ENCODE measurements around the gene CBX6. TPM values are rescaled to one million over a fixed set of nuclear protein-coding genes. Genes with fewer than 3 reads are reported as not detected.

Gene CBX6
- total RNA-seq, 1 experiment from 2014 or later: 90.0 TPM

DNA sequence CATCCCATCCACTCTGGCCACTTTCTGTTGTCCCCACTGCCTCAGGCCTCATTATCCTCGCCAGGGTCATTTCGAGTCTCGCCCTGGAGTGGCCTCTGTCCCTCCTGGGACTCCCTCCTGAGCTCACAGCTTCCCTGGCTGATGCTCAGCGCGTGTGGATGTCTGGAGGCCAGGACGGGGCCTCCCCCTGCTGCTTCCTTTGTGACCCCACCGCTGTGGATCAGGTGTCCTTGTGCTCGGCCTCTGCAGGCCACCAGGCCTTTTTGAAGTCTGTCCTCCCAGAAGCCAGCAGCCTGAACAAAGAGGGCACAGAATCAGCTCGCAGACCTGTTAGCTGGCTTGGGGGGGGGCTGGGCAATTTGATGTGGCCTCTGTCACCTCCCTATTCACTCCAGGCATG, 13.5 kb downstream of the CBX6 start:
- POLR2A ChIA-PET: no interaction called here

More for the DNA sequence above, 13.5 kb downstream of the CBX6 start:
- Histone ChIP-seq H3K4me3 (replicated peaks in 1 of 2; ENCODE audit: low read depth in 1 of 2, low read length in 2 of 2) (no peak overlapping the region), H3K4me2 (ENCODE audit: low read length) (no peak overlapping the region), H3K79me2 (ENCODE audit: insufficient read depth, low read length) (no peaks in the 10 kb centered on the region), H3K4me1 (ENCODE audit: control insufficient read depth in 1 of 2, insufficient read depth in 2 of 2, low read length in 2 of 2) (peaks cover 3 to 7% of the 10 kb centered on the region in 2 experiments; a peak in 2 of 4 replicates), H3K27me3 (ENCODE audit: insufficient read depth, low read length) (no peaks in the 10 kb centered on the region), H3K9me2 (ENCODE audit: insufficient read depth) (no peaks in the 10 kb centered on the region), H3K36me3 (ENCODE audit: control insufficient read depth in 1 of 2, insufficient read depth in 2 of 2, low read length in 2 of 2) (no peaks in the 10 kb centered on the region), H3K27ac (ENCODE audit: low read depth, low read length) (no peak overlapping the region), H3K9me3 (ENCODE audit: control insufficient read depth in 1 of 2, insufficient read depth in 1 of 2, low read depth in 1 of 2, low read length in 2 of 2) (no peaks in the 10 kb centered on the region), H2AFZ (ENCODE audit: low read depth, low read length, poor library complexity, severe bottlenecking) (no peak overlapping the region), H4K20me1 (ENCODE audit: insufficient read depth) (no peaks in the 10 kb centered on the region), H3K9ac (ENCODE audit: low read length) (no peak overlapping the region)
- DNase-seq (ENCODE audit: low read depth, low spot score): no peak
- ChIA-PET CTCF (interaction anchor here (1.2 kb wide), 1 partner anchor 11 kb away, joined by 5 read pairs; no protein-coding TSS in a partner anchor), RAD21 (ENCODE audit: low non-redundant PET in 1 of 2, low total read pairs in 2 of 2, uncharacterized antibody in 2 of 2, unreplicated experiment in 2 of 2) (no interaction called here)
- intact Hi-C loops (cut with micrococcal nuclease): no loop called here
- BruUV-seq (replicated peaks): no TSS peak
- TF ChIP-seq YY1 (IDR thresholded peaks at IDR 0.05; ENCODE audit: extremely low read depth, insufficient replicate concordance, low read depth, low read length) (no peak), POLR2A (IDR thresholded peaks at IDR 0.05; ENCODE audit: borderline replicate concordance, extremely low read depth, insufficient read depth, insufficient read length) (no peak), CEBPB (IDR thresholded peaks at IDR 0.05; ENCODE audit: low read depth) (no peak), ELF1 (IDR thresholded peaks at IDR 0.05; ENCODE audit: borderline replicate concordance, low read depth) (no peak), ZNF274 (IDR thresholded peaks at IDR 0.05; ENCODE audit: low read depth, low read length) (no peak), RAD21 (IDR thresholded peaks at IDR 0.05; ENCODE audit: low read depth) (no peak), CBX3 (IDR thresholded peaks at IDR 0.05; ENCODE audit: low read depth) (no peak), SRF (IDR thresholded peaks at IDR 0.05; ENCODE audit: low read depth) (no peak), SP1 (IDR thresholded peaks at IDR 0.05; ENCODE audit: low read depth) (no peak), EZH2phosphoT487 (IDR thresholded peaks at IDR 0.05; ENCODE audit: borderline replicate concordance) (no peak), POLR2AphosphoS5 (IDR thresholded peaks at IDR 0.05; ENCODE audit: low read depth, low read length) (no peak), TCF7L2 (IDR thresholded peaks at IDR 0.05; ENCODE audit: borderline replicate concordance, extremely low read depth, insufficient read depth, insufficient read length) (no peak), FOSL1 (IDR thresholded peaks at IDR 0.05; ENCODE audit: low read depth) (no peak), EZH2 (IDR thresholded peaks at IDR 0.05) (no peak), ZFX (IDR thresholded peaks at IDR 0.05) (no peak)
- TF ChIP-seq, protein P1, sequence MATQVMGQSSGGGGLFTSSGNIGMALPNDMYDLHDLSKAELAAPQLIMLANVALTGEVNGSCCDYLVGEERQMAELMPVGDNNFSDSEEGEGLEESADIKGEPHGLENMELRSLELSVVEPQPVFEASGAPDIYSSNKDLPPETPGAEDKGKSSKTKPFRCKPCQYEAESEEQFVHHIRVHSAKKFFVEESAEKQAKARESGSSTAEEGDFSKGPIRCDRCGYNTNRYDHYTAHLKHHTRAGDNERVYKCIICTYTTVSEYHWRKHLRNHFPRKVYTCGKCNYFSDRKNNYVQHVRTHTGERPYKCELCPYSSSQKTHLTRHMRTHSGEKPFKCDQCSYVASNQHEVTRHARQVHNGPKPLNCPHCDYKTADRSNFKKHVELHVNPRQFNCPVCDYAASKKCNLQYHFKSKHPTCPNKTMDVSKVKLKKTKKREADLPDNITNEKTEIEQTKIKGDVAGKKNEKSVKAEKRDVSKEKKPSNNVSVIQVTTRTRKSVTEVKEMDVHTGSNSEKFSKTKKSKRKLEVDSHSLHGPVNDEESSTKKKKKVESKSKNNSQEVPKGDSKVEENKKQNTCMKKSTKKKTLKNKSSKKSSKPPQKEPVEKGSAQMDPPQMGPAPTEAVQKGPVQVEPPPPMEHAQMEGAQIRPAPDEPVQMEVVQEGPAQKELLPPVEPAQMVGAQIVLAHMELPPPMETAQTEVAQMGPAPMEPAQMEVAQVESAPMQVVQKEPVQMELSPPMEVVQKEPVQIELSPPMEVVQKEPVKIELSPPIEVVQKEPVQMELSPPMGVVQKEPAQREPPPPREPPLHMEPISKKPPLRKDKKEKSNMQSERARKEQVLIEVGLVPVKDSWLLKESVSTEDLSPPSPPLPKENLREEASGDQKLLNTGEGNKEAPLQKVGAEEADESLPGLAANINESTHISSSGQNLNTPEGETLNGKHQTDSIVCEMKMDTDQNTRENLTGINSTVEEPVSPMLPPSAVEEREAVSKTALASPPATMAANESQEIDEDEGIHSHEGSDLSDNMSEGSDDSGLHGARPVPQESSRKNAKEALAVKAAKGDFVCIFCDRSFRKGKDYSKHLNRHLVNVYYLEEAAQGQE (IDR thresholded peaks at IDR 0.05; ENCODE audit: low read depth): no peak
- TF ChIP-seq, protein P2, sequence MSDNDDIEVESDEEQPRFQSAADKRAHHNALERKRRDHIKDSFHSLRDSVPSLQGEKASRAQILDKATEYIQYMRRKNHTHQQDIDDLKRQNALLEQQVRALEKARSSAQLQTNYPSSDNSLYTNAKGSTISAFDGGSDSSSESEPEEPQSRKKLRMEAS (IDR thresholded peaks at IDR 0.05): no peak
- TF ChIP-seq, protein P3, sequence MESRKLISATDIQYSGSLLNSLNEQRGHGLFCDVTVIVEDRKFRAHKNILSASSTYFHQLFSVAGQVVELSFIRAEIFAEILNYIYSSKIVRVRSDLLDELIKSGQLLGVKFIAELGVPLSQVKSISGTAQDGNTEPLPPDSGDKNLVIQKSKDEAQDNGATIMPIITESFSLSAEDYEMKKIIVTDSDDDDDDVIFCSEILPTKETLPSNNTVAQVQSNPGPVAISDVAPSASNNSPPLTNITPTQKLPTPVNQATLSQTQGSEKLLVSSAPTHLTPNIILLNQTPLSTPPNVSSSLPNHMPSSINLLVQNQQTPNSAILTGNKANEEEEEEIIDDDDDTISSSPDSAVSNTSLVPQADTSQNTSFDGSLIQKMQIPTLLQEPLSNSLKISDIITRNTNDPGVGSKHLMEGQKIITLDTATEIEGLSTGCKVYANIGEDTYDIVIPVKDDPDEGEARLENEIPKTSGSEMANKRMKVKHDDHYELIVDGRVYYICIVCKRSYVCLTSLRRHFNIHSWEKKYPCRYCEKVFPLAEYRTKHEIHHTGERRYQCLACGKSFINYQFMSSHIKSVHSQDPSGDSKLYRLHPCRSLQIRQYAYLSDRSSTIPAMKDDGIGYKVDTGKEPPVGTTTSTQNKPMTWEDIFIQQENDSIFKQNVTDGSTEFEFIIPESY (IDR thresholded peaks at IDR 0.05; ENCODE audit: extremely low read depth, insufficient replicate concordance, low read length): no peak
- TF ChIP-seq, protein P4, sequence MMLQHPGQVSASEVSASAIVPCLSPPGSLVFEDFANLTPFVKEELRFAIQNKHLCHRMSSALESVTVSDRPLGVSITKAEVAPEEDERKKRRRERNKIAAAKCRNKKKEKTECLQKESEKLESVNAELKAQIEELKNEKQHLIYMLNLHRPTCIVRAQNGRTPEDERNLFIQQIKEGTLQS (IDR thresholded peaks at IDR 0.05): no peak
- TF ChIP-seq, protein P5, sequence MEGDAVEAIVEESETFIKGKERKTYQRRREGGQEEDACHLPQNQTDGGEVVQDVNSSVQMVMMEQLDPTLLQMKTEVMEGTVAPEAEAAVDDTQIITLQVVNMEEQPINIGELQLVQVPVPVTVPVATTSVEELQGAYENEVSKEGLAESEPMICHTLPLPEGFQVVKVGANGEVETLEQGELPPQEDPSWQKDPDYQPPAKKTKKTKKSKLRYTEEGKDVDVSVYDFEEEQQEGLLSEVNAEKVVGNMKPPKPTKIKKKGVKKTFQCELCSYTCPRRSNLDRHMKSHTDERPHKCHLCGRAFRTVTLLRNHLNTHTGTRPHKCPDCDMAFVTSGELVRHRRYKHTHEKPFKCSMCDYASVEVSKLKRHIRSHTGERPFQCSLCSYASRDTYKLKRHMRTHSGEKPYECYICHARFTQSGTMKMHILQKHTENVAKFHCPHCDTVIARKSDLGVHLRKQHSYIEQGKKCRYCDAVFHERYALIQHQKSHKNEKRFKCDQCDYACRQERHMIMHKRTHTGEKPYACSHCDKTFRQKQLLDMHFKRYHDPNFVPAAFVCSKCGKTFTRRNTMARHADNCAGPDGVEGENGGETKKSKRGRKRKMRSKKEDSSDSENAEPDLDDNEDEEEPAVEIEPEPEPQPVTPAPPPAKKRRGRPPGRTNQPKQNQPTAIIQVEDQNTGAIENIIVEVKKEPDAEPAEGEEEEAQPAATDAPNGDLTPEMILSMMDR (IDR thresholded peaks at IDR 0.05 in 2 of 3, conservative IDR thresholded peaks at IDR 0.05 in 1 of 3; ENCODE audit: borderline replicate concordance in 1 of 3, insufficient read depth in 1 of 3, low read depth in 2 of 3, low read length in 2 of 3): no peak
- no peak for ATAC-seq

Measured in HCT116 (cell line).